Breast epithelium (tissue), 4 donors: ENCODE measurements around the gene ALKBH5. TPM values are rescaled to one million over a fixed set of nuclear protein-coding genes. Genes with fewer than 3 reads are reported as not detected.

Experiments
- DNase-seq, 2 donors: peaks; one replicate each; pipeline ENCODE4 v3.0.0-alpha.2; 2019; ENCODE audit warnings: low spot score in 2 of 2
- H3K27ac ChIP-seq, 2 donors: fragments of 200-600 bp; sonication (generic) in 1 of 2; one replicate each; pipeline ENCODE4 v1.5.1; 2016 to 2019; ENCODE audit warnings: mild to moderate bottlenecking in 1 of 2
- H3K27me3 ChIP-seq, 2 donors: fragments of 200-600 bp; sonication (generic) in 1 of 2; one replicate each; pipeline versions ENCODE4 v1.5.1 to v1.6.0; 2017 to 2019; ENCODE audit warnings: control low read depth in 1 of 2, mild to moderate bottlenecking in 1 of 2
- H3K36me3 ChIP-seq: fragments of 200-600 bp; one replicate; pipeline ENCODE4 v1.5.1; 2019
- H3K4me1 ChIP-seq, 2 donors: fragments of 200-600 bp; sonication (generic); one replicate each; pipeline ENCODE4 v1.5.1; 2016 to 2019; ENCODE audit warnings: control low read depth in 1 of 2
- H3K4me3 ChIP-seq, 3 donors: fragments of 200-600 bp; sonication (generic); 1 replicate in 2 of 3; 2 replicates in 1 of 3; pipeline ENCODE4 v1.5.1; 2016 to 2019; ENCODE audit warnings: mild to moderate bottlenecking in 3 of 3, moderate library complexity in 2 of 3
- H3K9me3 ChIP-seq, 2 donors: fragments of 200-600 bp; sonication (generic) in 1 of 2; one replicate each; pipeline ENCODE4 v1.5.1; 2016 to 2019; ENCODE audit warnings: control low read depth in 1 of 2
- CTCF ChIP-seq, 3 donors: fragments of 450-650 bp; IDR thresholded peaks; one replicate each; pipeline ENCODE4 v1.5.1; 2016 to 2017; ENCODE audit warnings: antibody characterized with exemption in 3 of 3, mild to moderate bottlenecking in 3 of 3, moderate library complexity in 3 of 3
- POLR2A ChIP-seq: fragments of 450-650 bp; IDR thresholded peaks from one replicate; pipeline ENCODE4 v1.6.1; 2016; ENCODE audit warnings: antibody characterized with exemption, mild to moderate bottlenecking, moderate library complexity
- POLR2AphosphoS5 ChIP-seq, 3 donors: sonication (generic); formaldehyde crosslinking; IDR thresholded peaks; one replicate each; pipeline ENCODE4 v1.6.1; 2017; ENCODE audit warnings: antibody characterized with exemption in 3 of 3
- intact Hi-C: fragments of 100-400 bp; cut with DNase I; formaldehyde crosslinking; loops from one replicate; pipeline ENCODE4 v1.15.1; 2023; ENCODE audit warnings: low total_unique reads
- total RNA-seq, 3 donors: library from RNA; depleted of rRNA; stranded (reverse); fragments of >200 nt; gene quantifications; one replicate each; pipeline ENCODE4 v1.1.0, GENCODE V29; 2016

Gene ALKBH5
- total RNA-seq, 3 donors from 2014 or later, result 80.0 to 90.0 (median 82.3) TPM

DNA sequence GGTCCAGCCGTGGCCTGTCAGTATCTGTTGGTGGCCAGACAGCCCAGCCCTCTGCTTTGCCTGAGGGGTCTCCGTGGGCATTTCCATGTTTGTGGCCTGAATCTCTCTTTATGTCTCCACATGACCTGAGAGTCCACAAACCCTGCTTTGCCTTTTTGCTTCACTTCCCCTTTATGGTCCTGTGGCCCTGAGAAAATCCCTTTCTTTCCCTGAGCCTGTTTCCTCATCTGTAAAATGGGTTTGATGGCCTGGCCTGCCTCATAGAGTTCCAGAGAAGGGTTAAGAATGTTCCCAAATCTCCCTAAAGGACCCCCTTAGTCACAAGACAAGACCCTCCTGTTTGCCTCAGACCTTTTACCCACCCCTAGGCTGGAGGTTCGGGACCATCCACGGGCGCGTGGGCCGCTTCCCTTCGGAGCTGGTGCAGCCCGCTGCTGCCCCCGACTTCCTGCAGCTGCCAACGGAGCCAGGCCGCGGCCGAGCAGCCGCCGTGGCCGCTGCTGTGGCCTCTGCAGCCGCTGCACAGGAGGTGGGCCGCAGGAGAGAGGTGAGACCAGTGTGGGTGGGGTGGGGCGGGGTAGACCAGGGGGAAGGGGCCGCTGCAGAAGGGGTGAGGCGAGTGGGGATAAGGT is 26.2 kb upstream of the ALKBH5 start:
- Histone ChIP-seq H3K27me3 (no peaks in the 10 kb centered on the region), H3K36me3 (no peaks in the 10 kb centered on the region), H3K27ac (peak overlapping the region; percentile 64 to 89), H3K4me3 (peak overlapping the region in 2 of 3 donors; percentile 55 to 82), H3K4me1 (peaks cover 6 to 8% of the 10 kb centered on the region in 2 donors), H3K9me3 (no peaks in the 10 kb centered on the region)
- DNase-seq, result no peak
- no peak for TF ChIP-seq CTCF (IDR thresholded peaks at IDR 0.05)
- no peak for TF ChIP-seq POLR2AphosphoS5 (IDR thresholded peaks at IDR 0.05)
- no peak for TF ChIP-seq POLR2A
- intact Hi-C loops, result no loop called here

DNA sequence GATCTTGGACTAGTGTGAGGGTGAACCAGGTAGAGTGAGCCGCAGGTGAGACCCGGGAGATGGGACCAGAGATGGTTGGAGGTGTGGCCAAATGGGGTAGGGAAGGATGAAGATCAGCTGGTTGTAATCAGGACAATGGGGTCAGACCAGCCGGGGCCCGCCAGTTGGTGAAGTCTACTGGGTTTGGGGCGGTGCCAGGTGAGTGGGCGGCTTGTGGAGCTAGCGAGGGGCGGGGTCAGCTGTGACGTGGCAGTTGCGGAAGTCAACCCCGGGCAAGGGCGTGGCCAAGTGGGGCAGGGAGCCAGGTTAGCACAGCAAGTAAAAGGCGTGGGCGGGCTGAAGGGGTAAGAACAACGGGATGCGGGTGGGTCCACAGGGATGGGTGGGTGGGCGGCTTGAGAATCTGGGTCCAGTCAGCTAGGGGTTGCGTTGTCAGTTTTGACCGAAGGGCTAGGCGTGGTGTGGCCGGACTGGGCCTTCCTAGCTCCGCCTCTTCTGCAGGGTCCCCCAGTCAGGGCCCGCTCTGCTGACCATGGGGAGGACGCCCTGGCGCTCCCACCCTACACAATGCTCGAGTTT is 25.5 kb upstream of the ALKBH5 start:
- intact Hi-C loops, result no loop called here
- peak; percentile 89 to 96 for DNase-seq
- peaks cover under 1 to 5% of the 10 kb centered on the region in 2 donors for H3K4me1 ChIP-seq
- H3K36me3 ChIP-seq, result no peaks in the 10 kb centered on the region
- peak overlapping the region; percentile 64 to 89 for H3K27ac ChIP-seq
- no peaks in the 10 kb centered on the region for H3K27me3 ChIP-seq
- peak overlapping the region; percentile 47 to 82 (median 55) for H3K4me3 ChIP-seq
- TF ChIP-seq POLR2AphosphoS5 (IDR thresholded peaks at IDR 0.05) (no peak), POLR2A (no peak), CTCF (IDR thresholded peaks at IDR 0.05) (no peak)
- no peaks in the 10 kb centered on the region for H3K9me3 ChIP-seq

DNA sequence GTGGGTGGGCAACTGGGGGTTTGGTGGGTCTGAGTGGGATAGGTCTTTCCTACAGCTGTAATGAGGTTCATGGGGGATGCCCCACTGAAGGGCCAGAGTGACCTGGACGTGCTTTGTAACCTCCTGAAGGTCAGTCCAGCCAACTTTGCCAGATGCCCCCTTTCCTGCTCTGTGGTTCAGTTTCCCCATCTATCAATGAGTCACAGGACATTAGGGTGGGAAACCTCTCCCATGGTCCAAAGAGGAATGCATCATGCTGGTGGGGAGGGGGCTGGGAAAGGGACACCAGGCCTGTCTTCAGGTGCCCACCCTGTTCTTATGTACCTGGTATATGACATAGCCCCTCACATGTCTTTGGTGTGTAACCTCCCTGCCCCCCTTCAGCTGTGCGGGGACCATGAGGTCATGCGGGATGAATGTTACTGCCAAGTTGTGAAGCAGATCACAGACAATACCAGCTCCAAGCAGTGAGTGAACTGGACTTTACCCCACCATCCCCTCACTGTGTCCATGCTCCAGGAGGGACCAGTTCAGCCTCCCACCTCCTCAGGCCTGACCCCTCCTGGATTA is 24.0 kb upstream of the ALKBH5 start:
- Histone ChIP-seq H3K9me3 (no peaks in the 10 kb centered on the region), H3K27me3 (no peaks in the 10 kb centered on the region), H3K4me1 (peaks cover 0 to 4% of the 10 kb centered on the region in 2 donors), H3K27ac (no peak overlapping the region), H3K36me3 (no peaks in the 10 kb centered on the region), H3K4me3 (no peak overlapping the region)
- DNase-seq, result no peak
- TF ChIP-seq POLR2A, result no peak
- TF ChIP-seq CTCF (IDR thresholded peaks at IDR 0.05), result no peak
- no peak for TF ChIP-seq POLR2AphosphoS5 (IDR thresholded peaks at IDR 0.05)
- intact Hi-C loops, result no loop called here

- no peak for DNase-seq
- H3K4me3 ChIP-seq, result no peak overlapping the region
- peaks cover 0 to 4% of the 10 kb centered on the region in 2 donors for H3K4me1 ChIP-seq
- intact Hi-C loops, result no loop called here
- no peaks in the 10 kb centered on the region for H3K9me3 ChIP-seq
- no peak for TF ChIP-seq POLR2AphosphoS5 (IDR thresholded peaks at IDR 0.05)
- no peak for TF ChIP-seq POLR2A
- TF ChIP-seq CTCF (IDR thresholded peaks at IDR 0.05), result no peak
- H3K27me3 ChIP-seq, result no peaks in the 10 kb centered on the region
- no peaks in the 10 kb centered on the region for H3K36me3 ChIP-seq
- no peak overlapping the region for H3K27ac ChIP-seq
Observed at GRCh38 chr17:18160128-18160856, 23.3 kb upstream of the ALKBH5 start.
